ENCODE data around the gene FTSJ1.

- no peak for TF ChIP-seq CTCF (conservative IDR thresholded peaks at IDR 0.05; ENCODE audit: low read length)
- no peak for TF ChIP-seq EZH2phosphoT487 (IDR thresholded peaks at IDR 0.05; ENCODE audit: borderline replicate concordance, low read depth, low read length)
These were observed 57.2 kb downstream of the FTSJ1 start for GRCh38 chrX:48533165-48533564.
